HG03521 (cell line): ENCODE measurements around the gene SETD7.

Experiments used
- ATAC-seq: cut with Tn5 transposase; IDR thresholded peaks from one replicate; pipeline ENCODE4 v1.9.1; 2021; ENCODE audit warnings: mild to moderate bottlenecking, moderate library complexity; ENCODE audit not compliant: unreplicated experiment

The SETD7 gene

DNA sequence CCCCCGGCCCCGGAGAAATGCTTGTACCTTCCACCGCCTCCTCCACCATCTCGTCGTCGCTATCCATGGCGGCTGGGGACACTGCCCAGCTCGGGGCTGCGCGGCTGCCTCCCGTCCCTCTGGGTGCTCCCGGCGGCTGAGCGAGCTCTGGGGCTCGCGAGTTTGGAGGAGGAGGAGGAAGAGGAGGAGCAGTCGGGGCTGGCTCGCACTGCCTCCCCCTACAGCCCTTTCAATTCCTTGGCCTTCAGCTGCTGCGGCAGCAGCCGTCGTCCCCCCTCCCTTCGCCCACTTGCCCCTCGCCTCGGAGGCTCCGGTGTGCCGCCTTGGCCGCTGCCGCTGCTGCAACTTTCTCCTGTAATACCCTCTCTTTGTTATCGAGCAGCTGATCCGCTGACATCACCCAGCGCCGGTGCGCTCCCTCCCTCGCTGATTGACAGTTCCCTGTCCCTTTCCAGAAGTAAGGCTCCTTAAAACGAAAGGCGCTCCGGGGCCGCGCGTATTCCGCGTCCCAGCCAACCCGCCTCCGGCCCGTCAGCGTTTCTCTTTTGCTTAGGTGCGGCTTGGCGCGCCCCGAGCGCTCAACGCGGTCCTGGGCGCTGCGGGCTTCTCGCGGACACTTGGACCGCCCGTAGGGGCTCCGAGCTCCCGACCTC lies at the start of gene SETD7:
TSS of gene SETD7 (minus strand) at position 149 of the 653 bp plus-strand sequence. CDS start at position 67, 82 bp downstream.
- no peak for ATAC-seq

- no peak for ATAC-seq
Measured at GRCh38 chr4:139605516-139605915, 49.5 kb upstream of the SETD7 start.

DNA sequence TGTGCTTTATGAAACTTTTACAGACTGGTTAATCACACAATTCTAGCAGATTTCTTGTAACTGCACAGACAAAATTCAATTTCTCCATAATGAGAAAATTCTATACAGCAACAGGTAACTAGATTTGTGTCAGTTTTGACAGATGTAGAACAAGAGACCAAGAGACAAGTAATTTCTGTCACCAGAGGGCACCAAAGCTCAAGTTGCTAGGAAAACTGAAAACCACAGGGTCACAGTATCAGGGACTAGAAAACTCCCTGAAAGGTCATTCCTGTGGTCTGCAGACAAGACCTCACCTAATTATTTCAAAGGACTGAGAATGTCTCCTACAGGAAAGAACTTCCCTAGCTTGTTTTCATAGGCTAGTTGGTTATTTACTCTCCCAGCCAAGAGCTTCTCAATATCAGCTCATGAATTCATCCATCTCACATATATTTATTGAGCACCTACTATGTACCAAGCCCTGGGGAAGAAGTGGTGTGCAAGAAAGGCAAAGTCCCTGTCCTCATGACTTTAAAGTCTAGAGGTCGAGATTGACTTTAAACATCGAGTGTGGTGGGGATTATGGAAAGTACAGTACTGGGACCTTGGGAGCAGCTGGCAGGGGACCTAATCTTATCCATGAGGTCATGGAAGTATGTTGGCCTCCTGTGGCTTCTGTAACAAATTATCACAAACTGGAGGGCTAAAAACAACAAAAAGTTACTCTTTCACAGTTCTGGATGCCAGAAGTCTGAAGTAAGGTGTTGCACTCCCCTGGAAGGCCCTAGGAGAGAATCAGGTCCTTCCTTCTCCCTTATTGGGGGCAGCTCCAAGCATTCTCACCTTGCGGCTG lies 47.8 kb upstream of the SETD7 start:
- ATAC-seq: no peak

DNA sequence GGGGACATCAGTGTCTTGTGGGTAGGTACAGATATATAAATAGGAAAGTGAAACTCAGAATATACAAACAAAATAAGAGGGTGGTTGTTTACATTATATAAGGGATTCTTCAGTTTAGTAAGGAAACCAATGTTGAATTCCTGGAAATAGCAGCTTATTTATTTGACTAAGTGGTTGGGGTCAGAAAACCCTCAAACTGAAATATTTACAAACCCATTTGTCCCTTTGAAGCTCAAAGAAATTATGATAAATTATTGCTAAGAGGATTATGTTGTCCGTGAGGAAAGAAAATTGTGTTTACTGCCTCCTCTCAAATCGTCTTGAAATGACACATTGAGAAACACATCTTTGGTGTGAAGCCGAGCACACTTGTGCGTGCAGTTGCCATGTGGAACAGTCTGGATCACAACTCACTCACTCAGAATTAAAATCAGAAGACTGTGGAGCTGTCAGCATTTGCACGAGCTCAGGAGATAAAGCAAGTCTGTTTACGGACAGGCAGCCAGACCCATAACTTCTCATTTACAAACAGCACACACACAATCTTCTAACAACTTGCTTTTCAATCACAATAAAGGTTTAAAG lies 46.8 kb upstream of the SETD7 start:
- no peak for ATAC-seq

- no peak for ATAC-seq
Measured at GRCh38 chr4:139600662-139601061, 44.6 kb upstream of the SETD7 start.

DNA sequence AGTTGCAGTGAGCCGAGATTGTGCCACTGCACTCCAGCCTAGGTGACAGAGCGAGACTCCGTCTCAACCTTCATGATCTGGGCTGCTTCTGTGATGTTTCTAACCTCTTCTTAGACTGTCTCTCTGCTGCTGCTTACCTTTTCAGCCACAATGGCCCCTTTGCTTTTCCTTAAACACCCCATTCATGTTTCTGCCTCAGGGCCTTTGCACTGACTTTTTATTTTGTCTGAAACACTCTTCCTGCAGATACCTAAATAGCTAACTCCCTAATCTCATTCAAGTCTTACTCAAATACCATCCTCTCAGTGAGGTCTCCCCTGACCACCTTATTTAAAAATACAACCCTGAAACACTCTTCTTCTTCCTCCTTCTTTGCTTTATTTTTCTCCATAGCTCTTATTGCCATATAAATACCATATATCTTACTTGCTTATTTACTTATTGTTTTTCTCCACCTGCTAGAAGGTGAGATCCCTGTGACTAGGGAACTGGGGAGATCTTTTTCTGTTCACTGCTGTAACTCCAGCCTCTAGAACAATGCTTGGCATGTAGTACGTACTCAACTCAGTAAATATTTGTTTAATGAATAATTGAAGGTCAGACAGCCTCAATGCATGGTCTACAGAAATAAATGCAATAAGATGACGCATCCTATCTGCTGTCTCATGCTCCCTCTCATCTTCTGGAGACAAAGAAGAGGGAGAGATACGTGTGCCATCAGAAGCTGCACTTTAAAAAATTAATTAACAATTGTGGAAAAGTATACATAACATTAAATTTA lies 43.8 kb upstream of the SETD7 start:
- no peak for ATAC-seq

- ATAC-seq: no peak
Measured at GRCh38 chr4:139599076-139599475, 43.1 kb upstream of the SETD7 start.

GRCh38 chr4:139596684-139597279 lies 40.8 kb upstream of the SETD7 start:
- ATAC-seq: no peak

DNA sequence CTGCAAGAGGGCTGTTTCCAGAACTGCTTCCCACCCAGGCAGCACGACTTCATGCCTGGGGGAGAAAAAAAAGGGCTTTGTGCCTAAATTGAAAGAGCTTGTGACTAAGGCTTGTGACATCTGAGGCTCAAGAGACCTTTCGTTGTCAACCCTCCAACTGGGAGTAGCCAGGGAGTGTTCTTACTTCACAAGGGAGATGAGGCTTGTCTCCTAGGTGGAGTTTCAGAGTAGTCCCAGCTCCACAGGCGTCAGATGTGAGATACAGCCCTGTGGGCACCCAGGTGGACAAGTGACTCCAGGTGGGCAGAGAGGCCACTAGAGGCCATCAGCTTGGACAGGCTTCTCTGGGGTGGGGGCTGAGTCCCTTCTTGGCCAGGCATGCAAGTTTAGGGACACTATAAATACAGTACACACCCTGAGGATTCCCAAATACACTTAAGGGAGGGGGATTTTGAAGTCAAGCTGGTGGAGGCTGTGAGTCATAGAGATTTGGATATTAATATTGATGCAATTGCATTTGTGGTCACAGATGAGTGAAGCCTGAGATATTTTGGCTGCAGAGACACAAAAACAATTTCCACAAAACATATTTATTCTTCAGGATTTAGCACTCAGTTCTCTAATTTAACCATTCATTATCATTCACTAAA lies 40.1 kb upstream of the SETD7 start:
- no peak for ATAC-seq

- ATAC-seq: no peak
Measured at GRCh38 chr4:139594591-139595185, 38.7 kb upstream of the SETD7 start.

DNA sequence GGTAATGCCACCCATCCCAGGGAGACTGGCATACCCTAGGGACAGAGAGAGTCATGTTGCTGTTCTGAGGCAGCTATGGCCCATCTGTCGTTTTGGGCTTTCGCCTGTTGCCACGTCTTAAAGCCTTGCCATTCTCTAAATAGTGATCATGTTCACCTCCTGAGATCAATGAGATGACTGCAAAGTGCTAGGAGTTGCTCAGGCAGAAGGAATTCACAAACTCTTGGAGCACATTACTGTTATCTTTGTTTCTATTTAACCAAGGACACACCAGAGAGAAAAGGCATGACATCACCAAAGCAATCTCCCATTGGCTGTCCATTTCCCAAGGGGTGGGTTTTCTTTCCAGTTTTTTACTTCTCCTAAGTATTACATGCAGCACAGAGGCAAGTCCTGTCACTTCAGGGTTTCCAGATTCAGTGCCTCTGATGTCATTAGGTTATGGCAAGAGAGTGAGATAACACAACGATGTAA lies 37.1 kb upstream of the SETD7 start:
- no peak for ATAC-seq

DNA sequence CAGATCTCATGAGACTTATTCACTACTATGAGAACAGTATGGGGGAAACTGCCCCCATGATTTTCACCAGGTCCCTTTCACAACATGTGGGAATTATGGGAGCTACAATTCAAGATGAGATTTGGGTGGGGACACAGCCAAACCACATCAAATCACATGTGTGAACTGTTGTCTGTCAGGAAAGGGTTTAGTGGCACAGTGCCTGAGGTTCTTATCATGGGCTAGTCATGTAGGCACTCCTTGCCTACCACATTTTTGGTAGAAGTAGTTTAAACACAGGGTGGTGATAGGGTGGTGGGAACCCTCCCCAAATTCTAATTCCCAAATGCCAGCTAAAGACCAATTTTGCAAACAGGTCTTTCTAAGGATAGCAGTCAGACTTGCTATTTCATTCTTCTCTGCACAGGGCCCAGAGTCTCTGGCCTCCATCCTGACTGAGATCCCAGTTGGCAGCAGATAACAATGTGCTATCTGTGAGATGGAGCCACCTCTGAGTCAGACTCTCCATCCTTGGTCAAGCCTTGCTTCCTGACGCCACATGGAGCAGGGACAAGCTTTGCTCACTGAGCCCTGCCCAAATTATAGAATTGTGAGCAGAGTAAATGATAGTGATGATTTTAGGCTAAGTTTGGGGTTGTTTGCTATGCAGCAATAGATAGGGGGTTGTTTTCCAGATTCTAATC lies 33.5 kb upstream of the SETD7 start:
- no peak for ATAC-seq

DNA sequence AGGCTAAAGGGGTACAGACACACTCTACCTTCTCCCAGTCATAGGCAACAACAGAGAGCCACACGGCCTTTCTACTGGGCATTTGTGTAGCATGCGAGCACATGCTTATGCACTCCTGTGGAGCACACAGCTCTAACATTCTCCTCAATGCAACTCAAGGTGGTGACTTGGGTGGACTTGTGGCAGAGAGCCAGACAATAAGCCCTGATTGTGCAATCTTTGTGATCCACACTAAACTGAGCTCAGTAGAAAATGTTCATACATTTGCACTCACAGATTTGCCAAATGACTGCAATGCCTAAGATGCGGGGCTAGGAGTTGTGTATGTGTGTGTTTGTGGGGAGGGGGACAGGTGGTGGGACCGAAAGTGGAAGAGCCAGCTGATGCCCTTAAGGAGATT lies 31.4 kb upstream of the SETD7 start:
- ATAC-seq: no peak

- no peak for ATAC-seq
Measured at GRCh38 chr4:139585473-139585872, 29.5 kb upstream of the SETD7 start.

DNA sequence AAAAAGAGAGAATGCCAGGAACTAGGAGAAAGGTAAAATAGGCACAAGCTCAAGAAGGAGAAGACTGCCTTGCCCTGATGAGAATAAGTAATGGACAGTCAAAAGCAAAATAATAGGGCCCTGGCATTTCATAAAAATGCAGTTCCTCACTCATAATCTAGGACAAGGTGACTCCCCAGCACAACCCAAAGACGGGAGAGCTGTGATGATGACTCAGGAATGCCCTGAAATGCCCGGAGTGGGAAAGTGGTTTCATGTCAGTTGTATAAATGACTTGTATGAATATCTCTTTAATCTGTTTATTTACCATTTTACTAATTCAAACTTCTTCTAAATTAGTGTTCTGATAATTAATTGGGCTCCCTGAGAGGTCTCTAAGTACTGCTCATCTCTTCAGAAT lies 28.8 kb upstream of the SETD7 start:
- ATAC-seq: no peak

DNA sequence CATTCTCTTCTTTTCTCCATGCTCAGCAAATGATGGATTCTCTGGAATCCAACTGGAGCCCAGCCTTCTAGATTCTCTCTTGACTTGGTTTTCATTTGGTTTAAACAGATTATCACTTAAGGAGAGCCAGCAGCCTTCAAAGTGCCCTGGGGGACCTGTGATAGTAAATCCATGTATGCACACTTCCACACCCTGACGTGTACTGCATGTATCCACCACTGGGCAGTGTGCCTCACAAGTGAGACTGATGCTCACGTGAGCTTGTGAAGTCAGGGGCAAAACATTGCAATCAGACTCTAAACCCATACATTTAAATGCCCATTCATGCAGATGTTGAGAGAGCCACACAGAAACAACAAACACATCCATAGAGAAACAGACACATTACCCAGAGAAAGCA lies 28.0 kb upstream of the SETD7 start:
- no peak for ATAC-seq

DNA sequence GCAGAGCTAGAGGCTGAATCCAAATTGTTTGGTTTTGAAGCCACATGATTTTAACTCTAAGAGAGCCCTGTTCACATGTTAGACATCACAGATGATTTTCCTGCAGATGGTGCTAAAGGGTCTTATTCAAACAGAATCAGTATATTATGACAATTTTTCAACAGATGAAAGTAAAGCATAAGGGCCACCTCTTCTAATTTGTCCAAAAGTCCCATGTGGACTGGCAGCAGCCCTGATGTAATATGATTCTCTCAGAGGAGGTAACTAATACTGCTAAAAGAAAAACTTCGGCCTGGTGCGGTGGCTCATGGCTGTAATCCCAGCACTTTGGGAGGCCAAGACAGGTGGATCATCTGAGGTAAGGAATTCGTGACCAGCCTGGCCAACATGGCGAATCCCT lies 26.0 kb upstream of the SETD7 start:
- no peak for ATAC-seq

DNA sequence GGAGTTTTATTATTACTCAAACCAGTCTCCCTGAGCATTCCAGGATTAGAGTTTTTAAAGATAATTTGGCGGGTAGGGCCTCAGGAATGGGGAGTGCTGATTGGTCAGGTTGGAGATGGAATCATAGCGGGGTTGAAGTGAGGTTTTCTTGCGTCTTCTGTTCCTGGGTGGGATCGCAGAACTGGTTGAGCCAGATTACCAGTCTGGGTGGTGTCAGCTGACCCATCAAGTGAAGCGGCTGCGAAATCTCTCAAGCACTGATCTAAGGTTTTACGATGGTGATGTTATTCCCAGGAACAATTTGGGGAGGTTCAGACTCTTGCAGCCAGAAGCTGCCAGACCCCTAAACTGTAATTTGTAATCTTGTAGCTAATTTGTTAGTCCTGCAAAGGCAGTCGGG lies 25.1 kb upstream of the SETD7 start:
- ATAC-seq: no peak

- ATAC-seq: no peak
Measured at GRCh38 chr4:139576219-139576618, 20.2 kb upstream of the SETD7 start.
